Measurements from ENCODE around the gene MIS18BP1.
"Not testable (repeated sequence)": the region's sequence is repeated elsewhere in the genome, so short reads cannot be mapped to it uniquely, and the experiment has no call there.

The MIS18BP1 gene

GRCh38 chr14:45246151-45246550 lies 6.9 kb downstream of the MIS18BP1 start:
- DNase-seq (ENCODE audit: low spot score) = no peak

- DNase-seq (ENCODE audit: low spot score) = no peak
Measured at GRCh38 chr14:45242706-45243105, 10.3 kb downstream of the MIS18BP1 start.

- no peak for DNase-seq (ENCODE audit: low spot score)
Measured at GRCh38 chr14:45238988-45239387, 14.0 kb downstream of the MIS18BP1 start.

GRCh38 chr14:45227566-45227965 lies 25.4 kb downstream of the MIS18BP1 start:
- no peak for DNase-seq (ENCODE audit: low spot score)

GRCh38 chr14:45222485-45223262 lies 30.3 kb downstream of the MIS18BP1 start:
- no peak for DNase-seq (ENCODE audit: low spot score)

GRCh38 chr14:45214341-45214740 lies 38.7 kb downstream of the MIS18BP1 start:
- DNase-seq (ENCODE audit: low spot score) = not testable (repeated sequence)

GRCh38 chr14:45213716-45214115 lies 39.3 kb downstream of the MIS18BP1 start:
- not testable (repeated sequence) for DNase-seq (ENCODE audit: low spot score)

GRCh38 chr14:45212231-45212630 lies 40.8 kb downstream of the MIS18BP1 start:
- no peak for DNase-seq (ENCODE audit: low spot score)

GRCh38 chr14:45211295-45211694 lies 41.7 kb downstream of the MIS18BP1 start:
- DNase-seq (ENCODE audit: low spot score) = no peak

- DNase-seq (ENCODE audit: low spot score) = no peak
Measured at GRCh38 chr14:45210159-45210558, 42.8 kb downstream of the MIS18BP1 start.

- no peak for DNase-seq (ENCODE audit: low spot score)
Measured at GRCh38 chr14:45204241-45204640, 48.8 kb downstream of the MIS18BP1 start.

GRCh38 chr14:45201905-45202304 lies 51.1 kb downstream of the MIS18BP1 start:
- DNase-seq (ENCODE audit: low spot score) = peak; percentile 4

GRCh38 chr14:45199230-45199629 lies 53.8 kb downstream of the MIS18BP1 start:
- DNase-seq (ENCODE audit: low spot score) = no peak

- DNase-seq (ENCODE audit: low spot score) = no peak
Measured at GRCh38 chr14:45198551-45198950, 54.5 kb downstream of the MIS18BP1 start.

GRCh38 chr14:45194964-45195363 lies 58.0 kb downstream of the MIS18BP1 start:
- DNase-seq (ENCODE audit: low spot score) = no peak

- DNase-seq (ENCODE audit: low spot score) = no peak
Measured at GRCh38 chr14:45185100-45185814, 67.7 kb downstream of the MIS18BP1 start.

GRCh38 chr14:45181806-45182205 lies 71.2 kb downstream of the MIS18BP1 start:
- DNase-seq (ENCODE audit: low spot score) = no peak

GRCh38 chr14:45181329-45181728 lies 71.7 kb downstream of the MIS18BP1 start:
- DNase-seq (ENCODE audit: low spot score) = no peak

- no peak for DNase-seq (ENCODE audit: low spot score)
Measured at GRCh38 chr14:45177076-45177475, 75.9 kb downstream of the MIS18BP1 start.

GRCh38 chr14:45169906-45170305 lies 83.1 kb downstream of the MIS18BP1 start:
- DNase-seq (ENCODE audit: low spot score) = no peak

- no peak for DNase-seq (ENCODE audit: low spot score)
Measured at GRCh38 chr14:45156067-45156466, 96.9 kb downstream of the MIS18BP1 start.

Measured in germinal center (tissue), 1 donor.